GM18526 (cell line): Measurements from ENCODE around the gene BRMS1L.
A peak's percentile ranks its signal among the peaks of the same experiment; 100 is the strongest.

Experiments
- POLR2A ChIP-seq: IDR thresholded peaks from 3 replicates; pipeline ENCODE4 v1.6.1; 2011; ENCODE audit not compliant: insufficient read length; ENCODE audit errors: extremely low read depth

BRMS1L gene, protein sequence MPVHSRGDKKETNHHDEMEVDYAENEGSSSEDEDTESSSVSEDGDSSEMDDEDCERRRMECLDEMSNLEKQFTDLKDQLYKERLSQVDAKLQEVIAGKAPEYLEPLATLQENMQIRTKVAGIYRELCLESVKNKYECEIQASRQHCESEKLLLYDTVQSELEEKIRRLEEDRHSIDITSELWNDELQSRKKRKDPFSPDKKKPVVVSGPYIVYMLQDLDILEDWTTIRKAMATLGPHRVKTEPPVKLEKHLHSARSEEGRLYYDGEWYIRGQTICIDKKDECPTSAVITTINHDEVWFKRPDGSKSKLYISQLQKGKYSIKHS

DNA sequence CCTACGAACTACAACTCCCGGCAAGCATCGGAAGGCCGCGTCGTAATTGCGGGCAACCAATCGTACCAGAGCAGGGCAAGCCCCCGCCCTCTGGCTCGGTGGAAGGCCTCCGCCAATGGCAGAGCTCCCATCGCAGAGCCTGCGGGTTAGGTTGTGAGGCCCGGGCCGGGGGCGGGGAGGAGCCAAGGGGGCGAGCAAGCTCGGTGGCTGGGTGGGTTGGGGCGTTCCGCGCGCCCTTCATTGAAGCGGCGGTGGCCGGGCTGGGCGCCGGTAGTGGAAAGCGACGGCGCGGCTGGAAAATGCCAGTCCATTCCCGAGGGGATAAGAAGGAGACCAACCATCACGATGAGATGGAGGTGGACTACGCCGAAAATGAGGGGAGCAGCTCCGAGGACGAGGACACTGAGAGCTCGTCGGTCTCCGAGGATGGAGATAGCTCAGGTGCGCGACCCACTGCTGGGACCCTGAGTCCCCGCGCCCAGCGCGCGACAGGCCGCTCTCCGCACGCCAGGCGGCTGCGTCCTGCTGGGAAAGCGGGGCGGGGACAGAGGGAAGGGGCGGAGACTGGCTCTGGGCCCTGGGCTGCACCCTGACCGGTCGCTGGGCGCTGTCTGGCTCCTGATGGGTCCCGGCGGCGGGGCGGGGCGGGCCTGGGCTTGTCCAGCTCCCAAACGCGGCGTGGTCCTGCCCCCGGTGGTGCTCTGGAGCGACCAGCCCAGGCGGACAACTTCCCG is at the start of gene BRMS1L:
BRMS1L (plus strand) TSS at position 121 of the 734 bp plus-strand sequence; CDS start at position 300, 179 bp downstream.
- TF ChIP-seq POLR2A = peak; percentile 84

DNA sequence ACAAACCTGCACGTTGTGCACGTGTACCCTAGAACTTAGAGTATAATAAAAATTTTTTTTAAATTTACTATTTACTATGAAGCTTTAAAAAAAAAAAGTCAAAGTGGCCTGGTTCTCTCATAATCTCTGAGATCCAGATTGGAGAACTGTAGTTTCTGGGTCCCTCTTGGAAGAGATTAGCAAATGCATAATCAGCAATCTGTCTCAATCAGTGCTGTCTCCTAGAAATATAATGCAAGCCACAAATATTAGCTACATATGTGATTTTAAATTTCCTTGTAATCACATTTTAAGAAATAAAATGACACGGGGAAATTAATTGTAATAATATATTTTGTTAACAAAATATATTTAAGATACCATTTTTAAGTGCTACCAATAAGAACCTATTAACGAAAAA is 49.3 kb upstream of the BRMS1L start:
- TF ChIP-seq POLR2A = no peak

DNA sequence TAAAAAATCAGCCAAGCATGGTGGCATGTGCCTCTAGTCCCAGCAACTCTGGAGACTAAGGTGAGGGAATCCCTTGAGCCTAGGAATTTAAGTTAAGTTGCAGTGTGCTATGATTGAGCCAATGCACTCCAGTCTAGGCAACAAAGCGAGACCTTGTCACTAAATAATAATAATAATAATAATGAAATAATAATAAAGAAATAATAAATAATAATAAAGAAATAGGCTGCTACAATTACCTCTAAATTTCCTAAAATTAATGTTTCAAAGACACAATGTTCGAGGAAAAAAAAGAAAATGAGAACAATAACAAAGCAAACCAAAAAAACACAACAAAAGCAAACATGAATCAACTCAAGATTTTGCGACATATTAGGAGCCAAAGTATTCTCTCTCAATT is 46.8 kb upstream of the BRMS1L start:
- no peak for TF ChIP-seq POLR2A

DNA sequence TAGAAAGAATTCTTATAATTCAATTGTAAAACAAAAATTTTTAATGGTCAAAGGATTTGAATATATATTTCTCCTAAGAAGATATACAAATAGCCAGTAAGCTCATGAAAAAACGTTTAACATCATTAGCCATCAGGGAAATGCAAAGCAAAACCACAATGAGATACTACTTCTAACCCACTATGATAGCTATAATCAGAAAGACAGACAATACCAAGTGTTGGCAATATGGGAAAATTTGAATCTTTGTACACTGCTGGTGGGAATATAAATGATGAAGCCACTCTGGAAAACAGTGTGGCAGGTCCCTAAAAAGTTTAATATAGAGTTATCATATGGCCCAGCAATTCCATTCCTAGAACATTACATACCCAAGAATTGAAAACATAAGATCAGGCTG is 42.4 kb upstream of the BRMS1L start:
- TF ChIP-seq POLR2A = no peak

DNA sequence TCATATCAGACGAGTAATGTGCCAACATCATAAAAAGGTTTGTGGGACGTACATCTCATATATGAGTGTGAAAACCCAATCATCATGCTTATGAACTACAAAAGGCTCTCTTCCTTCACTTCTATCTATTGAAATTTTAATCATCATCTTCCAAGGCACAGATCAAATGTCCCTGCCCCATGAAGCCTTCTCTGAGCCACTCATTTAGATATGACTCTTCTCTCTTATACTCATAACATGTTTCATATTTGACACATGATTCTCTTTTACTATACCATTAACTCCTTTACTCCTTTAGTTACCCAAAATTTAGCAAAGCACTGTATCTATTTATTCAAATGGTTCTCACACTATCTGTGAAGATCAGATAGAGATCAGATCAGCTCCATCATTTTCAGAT is 39.3 kb upstream of the BRMS1L start:
- no peak for TF ChIP-seq POLR2A

DNA sequence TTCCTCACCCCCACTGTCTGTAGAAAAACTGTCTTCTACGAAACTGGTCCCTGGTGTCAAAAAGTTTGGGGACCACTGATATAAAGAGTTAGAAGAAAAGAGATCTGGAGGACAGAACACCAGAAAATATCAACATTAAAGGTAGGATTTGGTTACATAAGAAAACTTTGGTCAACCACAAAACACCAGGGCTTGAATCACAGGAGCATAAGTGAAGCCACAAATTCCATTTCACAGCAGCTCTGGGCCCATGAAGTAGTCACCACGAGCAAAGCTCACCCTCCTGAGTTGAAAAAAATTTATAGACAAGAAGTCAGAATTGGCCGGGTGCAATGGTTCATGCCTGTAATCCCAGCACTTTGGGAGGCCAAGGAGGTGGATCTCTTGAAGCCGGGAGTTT is 36.5 kb upstream of the BRMS1L start:
- no peak for TF ChIP-seq POLR2A

DNA sequence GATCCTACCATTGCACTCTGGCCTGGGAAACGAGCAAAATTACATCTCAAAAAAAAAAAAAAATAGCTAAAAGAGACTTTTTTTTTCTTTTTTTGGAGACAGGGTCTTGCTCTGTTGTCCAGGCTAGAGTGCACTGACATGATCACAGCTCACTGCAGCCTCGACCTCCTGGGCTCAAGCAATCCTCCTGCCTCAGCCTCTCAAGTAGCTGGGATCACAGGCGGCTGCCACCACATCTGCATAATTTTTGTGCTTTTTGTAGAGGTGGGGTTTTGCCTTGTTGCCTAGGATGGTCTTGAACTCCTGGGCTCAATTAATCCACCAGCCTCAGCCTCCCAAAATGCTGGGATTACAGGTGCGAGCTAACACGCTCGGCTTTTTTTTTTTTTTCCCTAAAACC is 28.3 kb upstream of the BRMS1L start:
- no peak for TF ChIP-seq POLR2A

DNA sequence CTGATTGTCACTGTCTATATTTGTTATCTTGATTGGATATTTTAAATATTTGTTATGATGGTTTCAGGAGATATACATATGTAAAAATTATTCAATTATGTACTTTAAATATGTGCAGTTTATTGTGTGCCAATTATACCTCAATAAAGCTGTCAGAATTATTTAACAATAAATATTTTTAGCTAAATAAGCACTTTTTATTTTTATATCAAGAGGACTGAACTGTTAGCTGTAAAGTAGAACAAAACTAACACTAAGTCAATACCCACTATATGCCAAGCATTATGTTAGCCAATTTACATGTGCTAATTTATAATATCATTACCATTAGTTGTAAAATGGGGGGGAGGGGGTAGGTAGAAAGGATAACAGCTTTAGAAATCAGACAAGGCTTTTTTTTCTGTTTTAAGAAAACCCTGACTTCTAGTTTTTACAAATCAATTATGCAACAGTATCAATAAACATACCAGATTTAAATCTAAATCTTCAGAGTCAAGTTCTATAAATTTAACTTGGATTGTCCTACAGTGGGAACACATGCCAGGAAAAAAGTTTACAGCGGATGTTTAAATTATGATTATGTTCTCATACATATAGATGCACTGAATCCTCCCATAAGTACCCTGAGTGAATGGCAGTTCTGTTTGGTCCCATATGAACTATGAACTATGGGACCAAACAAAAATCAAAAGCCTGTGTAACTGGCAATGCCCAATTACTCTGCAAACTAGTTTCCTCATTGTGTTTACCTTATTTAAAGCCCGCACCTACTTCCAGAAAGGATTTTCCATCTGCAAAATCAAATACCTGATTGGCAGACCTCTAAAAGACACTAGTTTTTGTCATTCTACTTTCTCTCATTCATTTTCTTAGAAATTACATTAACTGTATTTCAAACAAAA is 19.9 kb upstream of the BRMS1L start:
- no peak for TF ChIP-seq POLR2A

DNA sequence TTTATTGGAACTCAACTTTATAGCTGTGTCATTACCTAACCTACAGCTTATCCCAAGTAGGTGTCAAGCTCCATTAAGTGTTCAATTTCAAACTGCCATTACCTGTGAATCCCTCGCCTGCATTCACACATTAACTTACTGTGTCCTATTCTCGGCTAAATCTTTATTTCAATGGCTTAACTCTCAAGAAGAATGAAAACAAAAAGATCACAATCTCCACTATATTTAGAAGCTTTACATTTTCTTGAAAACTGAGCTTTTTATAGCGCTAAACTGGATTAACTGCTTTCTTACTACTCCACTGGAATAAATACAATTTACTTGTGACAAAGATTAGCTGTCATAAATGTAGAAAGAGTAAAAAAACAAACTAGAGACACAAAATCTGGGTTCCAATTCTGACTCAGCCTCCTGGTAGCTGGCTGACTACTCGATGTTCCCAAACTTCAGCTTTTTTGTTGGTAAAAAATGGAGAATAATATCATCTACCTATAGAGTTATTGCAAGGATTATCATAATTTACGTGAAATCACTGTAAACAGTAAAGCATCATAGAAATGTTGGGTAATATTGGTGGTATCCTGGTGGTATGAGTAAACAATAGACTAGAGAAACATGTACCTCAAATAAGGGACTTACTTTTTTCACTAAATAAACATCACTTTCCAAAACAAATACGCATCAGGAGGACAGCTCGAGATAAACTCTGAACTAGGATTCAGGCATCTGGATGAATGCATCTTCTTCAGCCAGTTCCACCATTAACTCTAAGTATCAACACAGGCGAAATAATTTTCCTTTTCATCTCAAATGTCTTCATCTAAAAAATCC is 18.8 kb upstream of the BRMS1L start:
- no peak for TF ChIP-seq POLR2A

DNA sequence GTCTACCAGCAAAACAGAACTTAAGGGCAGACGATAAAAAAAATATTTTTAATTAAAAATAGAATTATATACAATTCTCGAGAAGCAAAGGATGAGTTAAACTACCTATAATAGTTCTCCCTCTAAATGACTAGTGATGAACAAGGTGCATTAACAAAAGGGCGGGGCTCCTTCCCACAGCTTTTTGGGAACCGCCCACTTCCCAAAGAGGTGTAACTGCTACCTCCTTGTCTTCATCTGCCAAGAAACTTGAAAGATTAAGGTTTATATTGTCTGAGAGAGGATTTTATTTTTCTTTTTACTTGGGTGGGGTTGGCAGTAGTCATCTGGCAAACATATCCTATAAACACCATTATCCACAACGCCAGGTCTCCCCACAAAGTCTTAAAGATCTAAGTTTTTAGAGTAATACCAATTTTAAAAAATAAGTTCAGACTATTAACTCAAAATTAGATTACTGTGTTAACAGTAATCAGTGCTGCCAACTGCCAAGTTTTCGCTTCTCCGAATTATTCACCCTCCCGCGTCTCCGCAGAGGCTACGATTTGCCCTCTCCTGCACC is 18.0 kb upstream of the BRMS1L start:
- TF ChIP-seq POLR2A = no peak

DNA sequence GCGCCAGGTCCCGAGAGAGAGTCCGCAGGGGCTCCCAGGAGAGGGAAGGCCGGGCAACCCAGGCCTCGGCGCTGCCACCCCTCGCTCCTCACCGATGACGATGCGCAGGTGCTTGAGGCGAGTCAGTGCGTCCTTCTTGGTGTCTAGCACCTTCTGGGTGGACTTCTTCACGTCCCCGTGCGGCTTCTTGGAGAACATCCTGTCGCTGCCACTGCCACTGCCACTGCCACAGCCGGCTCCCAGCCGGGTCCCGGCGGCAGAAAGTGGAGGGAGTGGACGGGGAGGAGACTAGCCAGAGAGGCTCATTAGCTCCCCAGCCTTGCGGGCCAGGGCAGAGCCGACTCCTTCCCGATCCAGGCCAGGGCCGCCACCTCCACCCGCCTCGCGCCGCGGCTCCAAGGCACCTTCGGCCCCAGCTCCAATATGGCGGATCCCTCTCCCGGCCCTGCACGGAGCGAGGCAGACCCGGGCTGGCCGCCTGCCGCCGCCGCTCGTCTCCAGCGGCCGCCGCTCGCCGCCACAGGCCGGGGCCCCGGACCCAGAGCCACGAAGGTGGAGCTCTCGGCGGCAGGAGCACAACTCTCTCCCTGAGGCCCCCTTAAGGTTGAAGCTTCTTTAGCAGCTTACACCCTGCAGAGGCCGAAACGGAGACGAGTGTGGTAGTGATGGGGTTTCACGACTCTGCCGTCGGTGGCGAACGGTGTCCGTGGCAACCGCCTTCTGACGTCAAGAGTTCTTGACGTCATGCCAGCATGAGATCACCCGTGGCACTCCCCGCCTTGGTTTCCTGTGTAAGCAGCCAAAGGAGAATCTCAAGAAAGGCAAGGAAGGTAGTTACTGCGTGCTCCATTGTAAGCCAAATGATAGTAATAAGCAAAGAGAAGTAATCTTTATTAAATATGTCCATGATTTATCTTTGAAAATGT is 17.2 kb upstream of the BRMS1L start, which contains the start of gene RALGAPA1:
RALGAPA1 (minus strand) TSS at position 658 of the 926 bp plus-strand sequence; CDS start at position 198, 460 bp downstream.
- peak; percentile 77 for TF ChIP-seq POLR2A

DNA sequence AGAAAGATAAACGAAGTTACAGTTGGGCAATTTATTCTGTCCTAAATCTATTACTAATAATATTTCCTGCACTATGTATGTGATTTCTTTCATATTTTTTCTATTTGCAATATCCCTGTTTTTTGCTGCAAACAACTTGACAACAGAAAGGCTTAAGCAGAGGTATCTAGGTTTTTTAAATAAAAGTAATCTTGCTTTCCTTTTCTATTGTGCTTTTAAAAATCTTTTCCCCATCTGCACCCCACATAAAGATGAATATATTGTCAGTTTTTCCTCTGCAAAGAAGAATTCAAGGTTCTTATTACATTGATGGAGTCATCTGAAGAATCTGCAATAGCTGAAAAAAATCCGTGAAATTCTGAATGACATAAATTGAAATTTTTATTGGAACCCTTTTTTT is 16.5 kb upstream of the BRMS1L start:
- no peak for TF ChIP-seq POLR2A

DNA sequence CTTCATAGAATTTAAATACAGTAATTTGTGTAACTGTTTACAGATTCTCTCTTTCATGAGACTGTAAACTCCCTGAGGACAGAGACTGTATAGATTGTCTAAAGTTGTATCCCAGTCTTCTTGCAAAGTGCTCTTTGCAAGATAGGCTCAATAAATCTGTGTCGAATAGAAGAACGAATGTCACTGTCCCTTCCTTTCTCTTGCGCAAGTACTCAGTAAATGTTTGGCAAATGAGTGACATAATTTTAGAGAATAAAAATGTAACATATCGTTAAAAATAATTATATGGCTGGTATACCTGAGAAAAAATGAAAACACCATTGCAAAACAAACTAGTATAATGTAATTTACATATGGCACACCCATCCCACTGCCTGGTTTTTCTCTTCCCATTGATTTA is 15.2 kb upstream of the BRMS1L start:
- TF ChIP-seq POLR2A = no peak
